ENCODE measurements around the gene RANBP1. TPM values are rescaled to one million over a fixed set of nuclear protein-coding genes. Genes with fewer than 3 reads are reported as not detected.

RANBP1 gene
- total and polyA plus RNA-seq, 12 donors, result 31.8 to 71.7 (median 39.0) TPM

GRCh38 chr22:20108757-20109230, 7.1 kb upstream of the RANBP1 start:
- TF ChIP-seq CTCF (IDR thresholded peaks at IDR 0.05), result no peak
- Histone ChIP-seq H3K36me3 (peaks cover 14 to 98% (median 62%) of the 10 kb centered on the region in 9 donors), H3K4me1 (peaks cover 0 to 15% (median 7%) of the 10 kb centered on the region in 9 donors), H3K9me3 (no peaks in the 10 kb centered on the region), H3K4me3 (no peak overlapping the region), H3K27ac (no peak overlapping the region), H3K27me3 (no peaks in the 10 kb centered on the region)
- 87 to 90% methylated on average over 12 of the region's 12 CpGs for WGBS, 2 donors
- ATAC-seq (no peak), DNase-seq (peak in 1 of 2 donors; percentile 1)
- intact Hi-C loops (cut with DNase I), result no loop called here

GRCh38 chr22:20109411-20110358, 6.2 kb upstream of the RANBP1 start:
- intact Hi-C loops (cut with DNase I), result loop anchor here in 1 of 10 donors (10.0 kb wide), 1 partner anchor 145 kb away; no protein-coding TSS in a partner anchor
- ATAC-seq, result peak in 3 of 8 donors; percentile 1 to 4 (median 3)
- TF ChIP-seq CTCF (IDR thresholded peaks at IDR 0.05), result no peak
- 85 to 86% methylated on average over 23 of the region's 23 CpGs for WGBS, 2 donors
- peaks cover 14 to 100% (median 70%) of the 10 kb centered on the region in 9 donors for H3K36me3 ChIP-seq
- H3K27ac ChIP-seq, result no peak overlapping the region
- H3K9me3 ChIP-seq, result no peaks in the 10 kb centered on the region
- H3K4me1 ChIP-seq, result peaks cover 0 to 15% (median 7%) of the 10 kb centered on the region in 9 donors
- no peak overlapping the region for H3K4me3 ChIP-seq
- peak in 1 of 2 donors; percentile 13 for DNase-seq
- no peaks in the 10 kb centered on the region for H3K27me3 ChIP-seq

GRCh38 chr22:20110359-20110985, 5.4 kb upstream of the RANBP1 start:
- Histone ChIP-seq H3K4me1 (peaks cover under 1 to 17% (median 7%) of the 10 kb centered on the region in 9 donors), H3K27me3 (no peaks in the 10 kb centered on the region), H3K36me3 (peaks cover 14 to 100% (median 65%) of the 10 kb centered on the region in 9 donors), H3K27ac (no peak overlapping the region), H3K4me3 (no peak overlapping the region), H3K9me3 (no peaks in the 10 kb centered on the region)
- ATAC-seq, result no peak
- 89 to 91% methylated on average over 9 of the region's 9 CpGs for WGBS, 2 donors
- no peak for TF ChIP-seq CTCF (IDR thresholded peaks at IDR 0.05)
- intact Hi-C loops (cut with DNase I), result loop anchor here in 1 of 10 donors (10.0 kb wide), 1 partner anchor 146 kb away; no protein-coding TSS in a partner anchor
- DNase-seq, result peak in 1 of 2 donors; percentile 6

Data from heart right ventricle (tissue), 16 donors.